MCF 10A (cell line): Measurements from ENCODE around the gene CA9. TPM values are rescaled to one million over a fixed set of nuclear protein-coding genes. Genes with fewer than 3 reads are reported as not detected.

ENCODE experiments used
- BruUV-seq: library from RNA; stranded (reverse); fragments of 400-500 nt; replicated peaks from 2 replicates; lab custom pipeline; 2021; lab: Mats Ljungman, UMichigan
- CTCF ChIA-PET: fragments of 300-600 bp; sonication (Branson Sonifier 250); formaldehyde crosslinking; extraction: SDS; loops from one replicate; lab custom pipeline; 2021; ENCODE audit warnings: antibody characterized with exemption, inconsistent platforms; lab: Yijun Ruan, JAX
- POLR2A ChIA-PET: fragments of 300-600, 350-650 bp; sonication (Branson Sonifier 250); formaldehyde crosslinking; extraction: SDS; loops from one replicate; lab custom pipeline; 2020; ENCODE audit warnings: antibody characterized with exemption, inconsistent platforms; lab: Yijun Ruan, JAX
- DNase-seq: peaks from one replicate; pipeline ENCODE4 v3.0.0-alpha.2; 2018; ENCODE audit not compliant: unreplicated experiment
- H3K27ac Mint-ChIP-seq: one replicate; pipeline ENCODE4 v1.8.0; 2022; ENCODE audit warnings: mild to moderate bottlenecking, low read depth, mixed read lengths; ENCODE audit not compliant: unreplicated experiment
- H3K27me3 Mint-ChIP-seq: one replicate; pipeline ENCODE4 v1.8.0; 2022; ENCODE audit warnings: mixed read lengths; ENCODE audit not compliant: insufficient read depth, unreplicated experiment
- H3K36me3 Mint-ChIP-seq: one replicate; pipeline ENCODE4 v1.8.0; 2022; ENCODE audit warnings: mild to moderate bottlenecking, moderate library complexity, mixed read lengths; ENCODE audit not compliant: insufficient read depth, unreplicated experiment
- H3K4me1 Mint-ChIP-seq: one replicate; pipeline ENCODE4 v1.8.0; 2022; ENCODE audit warnings: mixed read lengths; ENCODE audit not compliant: insufficient read depth, unreplicated experiment
- H3K4me3 Mint-ChIP-seq: one replicate; pipeline ENCODE4 v1.8.0; 2022; ENCODE audit warnings: mild to moderate bottlenecking, moderate library complexity, mixed read lengths; ENCODE audit not compliant: unreplicated experiment
- H3K9me3 Mint-ChIP-seq: one replicate; pipeline ENCODE4 v1.8.0; 2022; ENCODE audit warnings: mixed read lengths; ENCODE audit not compliant: unreplicated experiment
- CTCF ChIP-seq: fragments of 200-600 bp; IDR thresholded peaks from one replicate; pipeline ENCODE4 v1.8.0; 2022; ENCODE audit warnings: antibody characterized with exemption, mild to moderate bottlenecking; ENCODE audit not compliant: unreplicated experiment
- intact Hi-C: fragments of 100-400 bp; cut with micrococcal nuclease; formaldehyde crosslinking; loops from 2 replicates; pipeline ENCODE4 v1.14.1; 2022
- total RNA-seq: library from RNA; stranded (reverse); gene quantifications from 2 replicates; pipeline ENCODE4 v1.2.3, GENCODE V29; 2022

Gene CA9
- total RNA-seq, 1 experiment from 2014 or later = not detected

DNA sequence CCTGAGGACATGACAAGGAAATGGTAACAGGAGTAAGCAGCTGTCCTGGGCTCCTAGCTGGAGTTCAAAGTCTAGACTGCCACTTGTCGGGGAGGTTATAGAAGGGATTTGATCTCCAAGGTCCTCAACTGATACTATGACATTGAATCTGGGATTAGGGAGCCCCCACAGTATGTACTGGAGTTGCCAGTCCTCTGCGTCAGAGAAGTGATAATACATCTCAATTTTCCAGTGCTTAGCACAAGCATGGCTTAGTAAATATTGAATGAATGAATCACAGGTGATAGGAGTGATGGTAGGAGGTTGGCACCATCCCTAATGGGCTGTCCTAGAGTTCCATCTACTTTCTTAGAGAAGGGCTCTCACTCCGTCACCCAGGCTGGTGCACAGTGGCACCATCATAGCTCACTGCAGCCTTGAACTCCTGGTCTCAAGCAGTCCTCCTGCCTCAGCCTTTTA, 22.2 kb downstream of the CA9 start:
- Mint-ChIP-seq H3K27me3 (no peaks in the 10 kb centered on the region), H3K36me3 (peaks cover 19% of the 10 kb centered on the region), H3K4me1 (peaks cover 5% of the 10 kb centered on the region), H3K27ac (no peak overlapping the region), H3K9me3 (no peaks in the 10 kb centered on the region), H3K4me3 (no peak overlapping the region)
- BruUV-seq = no TSS peak
- POLR2A ChIA-PET = interaction anchor here (0.8 to 3.4 kb wide), 17 partner anchors 12 to 186 kb away, joined by 3 to 14 read pairs (median 4); partner anchors contain the start of genes ARHGEF39, CCDC107, CREB3 and GBA2
- CTCF ChIA-PET = interaction anchor here (0.5 to 8.1 kb wide), 29 partner anchors 8 to 1635 kb away, joined by 3 to 155 read pairs (median 6); partner anchors contain the start of genes ARHGEF39, CCDC107, CREB3 and GBA2
- intact Hi-C loops = loop anchor here (2.0 kb wide), 1 partner anchor 33 kb away; no protein-coding TSS in a partner anchor
- no peak for TF ChIP-seq CTCF
- no peak for DNase-seq

DNA sequence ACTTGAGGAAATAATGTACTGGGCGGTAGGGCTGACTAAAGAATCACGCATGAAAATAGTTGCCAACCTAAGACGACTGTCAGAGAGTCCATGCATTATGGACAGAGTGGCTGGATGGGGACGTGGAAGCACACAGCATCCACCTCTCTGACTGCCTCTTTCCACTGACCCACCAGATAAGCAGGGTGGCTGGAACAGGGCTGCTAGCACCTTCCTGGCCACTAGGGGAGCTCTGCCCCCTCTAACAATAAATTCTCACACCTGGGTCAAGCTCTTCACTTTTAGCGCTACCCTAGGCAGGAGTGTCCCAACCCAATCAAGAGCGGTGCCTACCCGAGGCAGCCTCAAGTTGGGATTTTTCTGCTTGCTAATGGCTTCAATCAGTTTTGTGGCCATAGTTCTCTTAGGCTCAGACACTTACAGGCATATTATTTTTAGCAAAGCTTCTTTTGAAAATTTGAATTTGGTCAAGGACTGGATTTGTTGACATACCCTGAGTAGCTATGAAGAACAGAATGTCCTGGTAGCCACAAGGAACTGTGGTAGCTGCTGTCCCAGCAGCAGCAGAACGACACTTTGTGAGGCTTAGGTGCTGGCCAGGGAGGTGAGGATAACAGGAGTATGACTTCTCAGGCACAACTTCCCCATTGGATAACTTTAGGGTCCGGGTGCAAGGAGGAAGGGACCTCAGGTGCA, 22.9 kb downstream of the CA9 start:
- ChIA-PET CTCF (interaction anchor here (0.5 to 8.1 kb wide), 34 partner anchors 9 to 645 kb away, joined by 3 to 155 read pairs (median 5); partner anchors contain the start of genes ARHGEF39, CCDC107, CREB3 and GBA2), POLR2A (interaction anchor here (0.8 to 3.4 kb wide), 16 partner anchors 12 to 186 kb away, joined by 3 to 14 read pairs (median 4); partner anchors contain the start of genes ARHGEF39, CCDC107, CREB3 and GBA2)
- Mint-ChIP-seq H3K9me3 (no peaks in the 10 kb centered on the region), H3K27ac (no peak overlapping the region), H3K4me3 (no peak overlapping the region), H3K27me3 (no peaks in the 10 kb centered on the region), H3K36me3 (peaks cover 19% of the 10 kb centered on the region), H3K4me1 (no peaks in the 10 kb centered on the region)
- no TSS peak for BruUV-seq
- intact Hi-C loops = loop anchor here (2.0 kb wide), 1 partner anchor 32 kb away; no protein-coding TSS in a partner anchor
- DNase-seq = peak; percentile 68
- peak; percentile 72 for TF ChIP-seq CTCF

- Mint-ChIP-seq H3K4me1 (no peaks in the 10 kb centered on the region), H3K4me3 (no peak overlapping the region), H3K36me3 (peaks cover 19% of the 10 kb centered on the region), H3K9me3 (no peaks in the 10 kb centered on the region), H3K27me3 (no peaks in the 10 kb centered on the region), H3K27ac (no peak overlapping the region)
- DNase-seq = no peak
- intact Hi-C loops = loop anchor here (2.0 kb wide), 1 partner anchor 31 kb away; no protein-coding TSS in a partner anchor
- no peak for TF ChIP-seq CTCF
- BruUV-seq = TSS peak; percentile 78
- CTCF ChIA-PET = interaction anchor here (0.6 to 8.1 kb wide), 25 partner anchors 8 to 166 kb away, joined by 3 to 155 read pairs (median 7); partner anchors contain the start of genes ARHGEF39, CCDC107, CREB3 and GBA2
- POLR2A ChIA-PET = interaction anchor here (1.5 to 3.4 kb wide), 6 partner anchors 11 to 51 kb away, joined by 3 to 14 read pairs (median 8); partner anchors contain the start of genes ARHGEF39, CCDC107, CREB3 and RMRP
Measured at GRCh38 chr9:35697486-35697885, 23.8 kb downstream of the CA9 start.

DNA sequence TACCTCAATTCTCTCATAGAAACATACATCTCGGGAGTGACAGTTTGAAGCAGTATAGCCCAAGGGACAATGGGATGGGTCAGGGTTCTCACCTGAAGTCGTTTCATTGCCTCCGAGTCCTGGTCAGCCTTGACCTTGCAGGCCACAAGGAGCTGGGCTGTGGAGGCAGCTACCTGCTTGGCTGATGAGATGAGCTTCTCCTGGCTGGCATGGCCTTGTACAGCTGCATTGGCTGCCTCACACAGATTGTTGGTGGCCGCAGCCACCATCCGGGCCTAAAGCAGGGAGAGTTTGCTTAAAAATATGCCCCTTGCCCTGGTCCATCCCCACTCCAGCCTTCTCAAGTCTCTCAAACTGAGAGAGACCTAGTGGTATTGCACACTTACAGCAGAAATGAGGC, 24.5 kb downstream of the CA9 start:
- CTCF ChIA-PET = interaction anchor here (0.5 to 8.1 kb wide), 11 partner anchors 9 to 114 kb away, joined by 3 to 155 read pairs (median 5); partner anchors contain the start of genes CREB3, GBA2, RGP1 and SPAG8
- peaks cover 19% of the 10 kb centered on the region for H3K36me3 Mint-ChIP-seq
- TF ChIP-seq CTCF = no peak
- POLR2A ChIA-PET = interaction anchor here (1.6 kb wide), 1 partner anchor 10 kb away, joined by 3 read pairs; no protein-coding TSS in a partner anchor
- H3K4me3 Mint-ChIP-seq = no peak overlapping the region
- no peaks in the 10 kb centered on the region for H3K9me3 Mint-ChIP-seq
- no peak overlapping the region for H3K27ac Mint-ChIP-seq
- BruUV-seq = no TSS peak
- no peaks in the 10 kb centered on the region for H3K27me3 Mint-ChIP-seq
- no peak for DNase-seq
- H3K4me1 Mint-ChIP-seq = no peaks in the 10 kb centered on the region
- intact Hi-C loops = no loop called here
